ENCODE data around the gene PPFIA2.

PPFIA2 gene

GRCh38 chr12:81417056-81417455 is 342.1 kb downstream of the PPFIA2 start:
- no peak overlapping the region for H3K4me3 Mint-ChIP-seq
- no peak overlapping the region for H3K27ac Mint-ChIP-seq
- H3K27me3 Mint-ChIP-seq (ENCODE audit: low read depth), result no peaks in the 10 kb centered on the region
- no peaks in the 10 kb centered on the region for H3K36me3 Mint-ChIP-seq (ENCODE audit: low read depth)
- TF ChIP-seq CTCF (IDR thresholded peaks at IDR 0.05; ENCODE audit: unreplicated experiment in 3 of 3), result no peak
- peaks cover 10% of the 10 kb centered on the region for H3K9me3 Mint-ChIP-seq
- no peaks in the 10 kb centered on the region for H3K4me1 Mint-ChIP-seq

- Mint-ChIP-seq H3K4me1 (no peaks in the 10 kb centered on the region), H3K27me3 (ENCODE audit: low read depth) (no peaks in the 10 kb centered on the region), H3K4me3 (no peak overlapping the region), H3K9me3 (peaks cover 9% of the 10 kb centered on the region), H3K27ac (no peak overlapping the region), H3K36me3 (ENCODE audit: low read depth) (no peaks in the 10 kb centered on the region)
- TF ChIP-seq CTCF (IDR thresholded peaks at IDR 0.05; ENCODE audit: unreplicated experiment in 3 of 3), result no peak
Observed at GRCh38 chr12:81416571-81416970, 342.6 kb downstream of the PPFIA2 start.

GRCh38 chr12:81414441-81414840 is 344.7 kb downstream of the PPFIA2 start:
- Mint-ChIP-seq H3K36me3 (ENCODE audit: low read depth) (no peaks in the 10 kb centered on the region), H3K9me3 (no peaks in the 10 kb centered on the region), H3K27ac (no peak overlapping the region), H3K4me3 (no peak overlapping the region), H3K4me1 (no peaks in the 10 kb centered on the region), H3K27me3 (ENCODE audit: low read depth) (no peaks in the 10 kb centered on the region)
- TF ChIP-seq CTCF (IDR thresholded peaks at IDR 0.05; ENCODE audit: unreplicated experiment in 3 of 3), result no peak

- Mint-ChIP-seq H3K9me3 (no peaks in the 10 kb centered on the region), H3K4me1 (no peaks in the 10 kb centered on the region), H3K27me3 (ENCODE audit: low read depth) (no peaks in the 10 kb centered on the region), H3K27ac (no peak overlapping the region), H3K4me3 (no peak overlapping the region), H3K36me3 (ENCODE audit: low read depth) (no peaks in the 10 kb centered on the region)
- no peak for TF ChIP-seq CTCF (IDR thresholded peaks at IDR 0.05; ENCODE audit: unreplicated experiment in 3 of 3)
Observed at GRCh38 chr12:81412940-81413339, 346.2 kb downstream of the PPFIA2 start.

GRCh38 chr12:81403348-81403747 is 355.8 kb downstream of the PPFIA2 start:
- TF ChIP-seq CTCF (IDR thresholded peaks at IDR 0.05; ENCODE audit: unreplicated experiment in 3 of 3), result no peak
- Mint-ChIP-seq H3K36me3 (ENCODE audit: low read depth) (no peaks in the 10 kb centered on the region), H3K4me1 (no peaks in the 10 kb centered on the region), H3K4me3 (no peak overlapping the region), H3K27me3 (ENCODE audit: low read depth) (no peaks in the 10 kb centered on the region), H3K9me3 (no peaks in the 10 kb centered on the region), H3K27ac (no peak overlapping the region)

- Mint-ChIP-seq H3K4me3 (no peak overlapping the region), H3K9me3 (no peaks in the 10 kb centered on the region), H3K27ac (no peak overlapping the region), H3K36me3 (ENCODE audit: low read depth) (no peaks in the 10 kb centered on the region), H3K27me3 (ENCODE audit: low read depth) (no peaks in the 10 kb centered on the region), H3K4me1 (no peaks in the 10 kb centered on the region)
- TF ChIP-seq CTCF (IDR thresholded peaks at IDR 0.05; ENCODE audit: unreplicated experiment in 3 of 3), result no peak
Observed at GRCh38 chr12:81401241-81401640, 357.9 kb downstream of the PPFIA2 start.

All from nephron (organoid).